Activated CD8-positive, alpha-beta memory T cell treated with anti-CD3 and anti-CD28 coated beads, Interleukin-2, amount 10 ng/mL, durations not matched to agents 7 days and 5 days (primary cell): ENCODE results near the gene WSCD2. TPM values are rescaled to one million over a fixed set of nuclear protein-coding genes. Genes with fewer than 3 reads are reported as not detected.

Source experiments
- ATAC-seq: fragments of 150-1000 bp; cut with Tn5 transposase; one replicate; pipeline ENCODE4 v1.10.0; 2021; ENCODE audit warnings: moderate library complexity
- CTCF ChIA-PET: fragments of 350-600 bp; sonication (Branson Sonifier 250); formaldehyde crosslinking; loops from one replicate; lab custom pipeline; 2021; ENCODE audit warnings: antibody characterized with exemption; lab: Charles Lee
- DNase-seq: peaks from one replicate; pipeline ENCODE4 v3.0.0-alpha.2; 2020
- H3K27ac Mint-ChIP-seq: one replicate; pipeline ENCODE4 v1.8.0; 2021; ENCODE audit warnings: mild to moderate bottlenecking, mixed read lengths
- H3K27me3 Mint-ChIP-seq: one replicate; pipeline ENCODE4 v1.8.0; 2021; ENCODE audit warnings: mixed read lengths
- H3K36me3 Mint-ChIP-seq: one replicate; pipeline ENCODE4 v1.8.0; 2021; ENCODE audit warnings: mild to moderate bottlenecking, mixed read lengths
- H3K4me1 Mint-ChIP-seq: one replicate; pipeline ENCODE4 v1.8.0; 2021; ENCODE audit warnings: mixed read lengths
- H3K4me3 Mint-ChIP-seq: one replicate; pipeline ENCODE4 v1.8.0; 2021; ENCODE audit warnings: mild to moderate bottlenecking, moderate library complexity, mixed read lengths
- H3K9me3 Mint-ChIP-seq: one replicate; pipeline ENCODE4 v1.8.0; 2022; ENCODE audit warnings: low read depth, mixed read lengths
- total RNA-seq, 2 experiments: library from RNA; stranded (reverse); gene quantifications; one replicate each; pipeline ENCODE4 v1.2.3, GENCODE V29; 2021

Gene WSCD2
- total RNA-seq, result not detected

- no peak for ATAC-seq
- DNase-seq, result no peak
- no peak within 1 kb of the TSS for H3K27ac Mint-ChIP-seq
Measured at GRCh38 chr12:108129017-108129812, at the start of gene WSCD2. TSS of gene WSCD2 (plus strand) at chr12:108129288. CDS start at chr12:108195833, 66,545 bp downstream.

GRCh38 chr12:108079721-108080120 is 49.4 kb upstream of the WSCD2 start:
- DNase-seq (no peak), ATAC-seq (no peak)
- Mint-ChIP-seq H3K27me3 (no peaks in the 10 kb centered on the region), H3K27ac (no peak overlapping the region), H3K4me1 (no peaks in the 10 kb centered on the region), H3K9me3 (no peaks in the 10 kb centered on the region), H3K4me3 (no peak overlapping the region), H3K36me3 (no peaks in the 10 kb centered on the region)
- CTCF ChIA-PET, result no interaction called here

More at GRCh38 chr12:108129017-108129812, at the start of gene WSCD2:
- Mint-ChIP-seq H3K4me3 (no peak within 1 kb of the TSS), H3K36me3 (no peaks in the 10 kb centered on the region), H3K4me1 (no peaks in the 10 kb centered on the region), H3K27me3 (peaks cover 57% of the 10 kb centered on the region), H3K9me3 (no peaks in the 10 kb centered on the region)
- CTCF ChIA-PET, result no interaction called here

GRCh38 chr12:108080363-108080762 is 48.7 kb upstream of the WSCD2 start:
- no peak for ATAC-seq
- no peaks in the 10 kb centered on the region for H3K36me3 Mint-ChIP-seq

GRCh38 chr12:108082485-108082884 is 46.6 kb upstream of the WSCD2 start:
- no peak overlapping the region for H3K27ac Mint-ChIP-seq
- no peaks in the 10 kb centered on the region for H3K27me3 Mint-ChIP-seq

More at GRCh38 chr12:108080363-108080762, 48.7 kb upstream of the WSCD2 start:
- CTCF ChIA-PET, result no interaction called here
- Mint-ChIP-seq H3K27me3 (no peaks in the 10 kb centered on the region), H3K4me1 (no peaks in the 10 kb centered on the region), H3K27ac (no peak overlapping the region), H3K4me3 (no peak overlapping the region), H3K9me3 (no peaks in the 10 kb centered on the region)
- no peak for DNase-seq

GRCh38 chr12:108087900-108088299 is 41.2 kb upstream of the WSCD2 start:
- H3K9me3 Mint-ChIP-seq, result no peaks in the 10 kb centered on the region
- no peak for ATAC-seq
- no peaks in the 10 kb centered on the region for H3K4me1 Mint-ChIP-seq

More at GRCh38 chr12:108082485-108082884, 46.6 kb upstream of the WSCD2 start:
- CTCF ChIA-PET, result no interaction called here
- H3K36me3 Mint-ChIP-seq, result no peaks in the 10 kb centered on the region
- H3K4me3 Mint-ChIP-seq, result no peak overlapping the region
- no peaks in the 10 kb centered on the region for H3K4me1 Mint-ChIP-seq
- no peak for DNase-seq
- no peaks in the 10 kb centered on the region for H3K9me3 Mint-ChIP-seq
- no peak for ATAC-seq

GRCh38 chr12:108090107-108090899 is 38.8 kb upstream of the WSCD2 start:
- peaks cover 3% of the 10 kb centered on the region for H3K27me3 Mint-ChIP-seq
- H3K27ac Mint-ChIP-seq, result no peak overlapping the region
- H3K4me1 Mint-ChIP-seq, result no peaks in the 10 kb centered on the region
- no peaks in the 10 kb centered on the region for H3K9me3 Mint-ChIP-seq
- no peaks in the 10 kb centered on the region for H3K36me3 Mint-ChIP-seq
- no peak for ATAC-seq
- no peak overlapping the region for H3K4me3 Mint-ChIP-seq
- CTCF ChIA-PET, result interaction anchor here (0.7 kb wide), 1 partner anchor 55 kb away, joined by 3 read pairs; no protein-coding TSS in a partner anchor
- DNase-seq, result no peak

More at GRCh38 chr12:108087900-108088299, 41.2 kb upstream of the WSCD2 start:
- Mint-ChIP-seq H3K27ac (no peak overlapping the region), H3K4me3 (no peak overlapping the region), H3K36me3 (no peaks in the 10 kb centered on the region), H3K27me3 (no peaks in the 10 kb centered on the region)
- DNase-seq, result no peak
- CTCF ChIA-PET, result no interaction called here

- no peak for ATAC-seq
- CTCF ChIA-PET, result interaction anchor here (0.7 kb wide), 1 partner anchor 54 kb away, joined by 3 read pairs; no protein-coding TSS in a partner anchor
Measured at GRCh38 chr12:108090932-108091678, 38.0 kb upstream of the WSCD2 start.

GRCh38 chr12:108091679-108092051 is 37.4 kb upstream of the WSCD2 start:
- Mint-ChIP-seq H3K4me3 (no peak overlapping the region), H3K36me3 (no peaks in the 10 kb centered on the region), H3K27ac (no peak overlapping the region), H3K4me1 (no peaks in the 10 kb centered on the region), H3K27me3 (peaks cover 3% of the 10 kb centered on the region), H3K9me3 (no peaks in the 10 kb centered on the region)
- CTCF ChIA-PET, result no interaction called here
- no peak for ATAC-seq
- no peak for DNase-seq

More at GRCh38 chr12:108090932-108091678, 38.0 kb upstream of the WSCD2 start:
- Mint-ChIP-seq H3K4me1 (no peaks in the 10 kb centered on the region), H3K9me3 (no peaks in the 10 kb centered on the region), H3K4me3 (no peak overlapping the region), H3K36me3 (no peaks in the 10 kb centered on the region), H3K27ac (no peak overlapping the region), H3K27me3 (peaks cover 3% of the 10 kb centered on the region)
- DNase-seq, result no peak

GRCh38 chr12:108093209-108093608 is 35.9 kb upstream of the WSCD2 start:
- peaks cover 3% of the 10 kb centered on the region for H3K27me3 Mint-ChIP-seq
- no peaks in the 10 kb centered on the region for H3K36me3 Mint-ChIP-seq
- CTCF ChIA-PET, result no interaction called here
- H3K4me1 Mint-ChIP-seq, result no peaks in the 10 kb centered on the region
- ATAC-seq, result no peak
- DNase-seq, result no peak
- no peak overlapping the region for H3K27ac Mint-ChIP-seq
- no peaks in the 10 kb centered on the region for H3K9me3 Mint-ChIP-seq
- H3K4me3 Mint-ChIP-seq, result no peak overlapping the region

GRCh38 chr12:108094056-108094649 is 34.9 kb upstream of the WSCD2 start:
- Mint-ChIP-seq H3K4me3 (no peak overlapping the region), H3K36me3 (no peaks in the 10 kb centered on the region), H3K4me1 (no peaks in the 10 kb centered on the region), H3K27ac (no peak overlapping the region), H3K9me3 (no peaks in the 10 kb centered on the region), H3K27me3 (peaks cover 3% of the 10 kb centered on the region)
- CTCF ChIA-PET, result interaction anchor here (0.9 kb wide), 1 partner anchor 8 kb away, joined by 3 read pairs; no protein-coding TSS in a partner anchor
- DNase-seq (no peak), ATAC-seq (no peak)

GRCh38 chr12:108097160-108097911 is 31.8 kb upstream of the WSCD2 start:
- peaks cover 3% of the 10 kb centered on the region for H3K27me3 Mint-ChIP-seq
- no peak for ATAC-seq
- no peaks in the 10 kb centered on the region for H3K36me3 Mint-ChIP-seq
- H3K27ac Mint-ChIP-seq, result no peak overlapping the region
- no peaks in the 10 kb centered on the region for H3K9me3 Mint-ChIP-seq
- H3K4me3 Mint-ChIP-seq, result no peak overlapping the region
- no peaks in the 10 kb centered on the region for H3K4me1 Mint-ChIP-seq
- CTCF ChIA-PET, result interaction anchor here (1.1 kb wide), 1 partner anchor 413 kb away, joined by 4 read pairs; no protein-coding TSS in a partner anchor
- DNase-seq, result no peak

- CTCF ChIA-PET, result interaction anchor here (1.1 kb wide), 1 partner anchor 412 kb away, joined by 4 read pairs; no protein-coding TSS in a partner anchor
- ATAC-seq, result no peak
- Mint-ChIP-seq H3K4me1 (no peaks in the 10 kb centered on the region), H3K4me3 (no peak overlapping the region), H3K27me3 (peaks cover 3% of the 10 kb centered on the region), H3K9me3 (no peaks in the 10 kb centered on the region), H3K36me3 (no peaks in the 10 kb centered on the region), H3K27ac (no peak overlapping the region)
- no peak for DNase-seq
Measured at GRCh38 chr12:108098374-108098773, 30.7 kb upstream of the WSCD2 start.
